MV-4-11 (cell line): ENCODE data around the gene CCNE1.
A peak's percentile ranks its signal among the peaks of the same experiment; 100 is the strongest.
"Not testable (repeated sequence)": the region's sequence is repeated elsewhere in the genome, so short reads cannot be mapped to it uniquely, and the experiment has no call there.

Source experiments
- DNase-seq: peaks from one replicate; lab custom pipeline; 2025; lab: John Stamatoyannopoulos, UW

The CCNE1 gene

GRCh38 chr19:29815231-29815630, 3.4 kb downstream of the CCNE1 start:
- DNase-seq = peak; percentile 82

GRCh38 chr19:29817316-29817715, 5.5 kb downstream of the CCNE1 start:
- no peak for DNase-seq

GRCh38 chr19:29819300-29819699, 7.5 kb downstream of the CCNE1 start:
- DNase-seq = no peak

- no peak for DNase-seq
Measured at GRCh38 chr19:29819986-29820385, 8.2 kb downstream of the CCNE1 start.

DNA sequence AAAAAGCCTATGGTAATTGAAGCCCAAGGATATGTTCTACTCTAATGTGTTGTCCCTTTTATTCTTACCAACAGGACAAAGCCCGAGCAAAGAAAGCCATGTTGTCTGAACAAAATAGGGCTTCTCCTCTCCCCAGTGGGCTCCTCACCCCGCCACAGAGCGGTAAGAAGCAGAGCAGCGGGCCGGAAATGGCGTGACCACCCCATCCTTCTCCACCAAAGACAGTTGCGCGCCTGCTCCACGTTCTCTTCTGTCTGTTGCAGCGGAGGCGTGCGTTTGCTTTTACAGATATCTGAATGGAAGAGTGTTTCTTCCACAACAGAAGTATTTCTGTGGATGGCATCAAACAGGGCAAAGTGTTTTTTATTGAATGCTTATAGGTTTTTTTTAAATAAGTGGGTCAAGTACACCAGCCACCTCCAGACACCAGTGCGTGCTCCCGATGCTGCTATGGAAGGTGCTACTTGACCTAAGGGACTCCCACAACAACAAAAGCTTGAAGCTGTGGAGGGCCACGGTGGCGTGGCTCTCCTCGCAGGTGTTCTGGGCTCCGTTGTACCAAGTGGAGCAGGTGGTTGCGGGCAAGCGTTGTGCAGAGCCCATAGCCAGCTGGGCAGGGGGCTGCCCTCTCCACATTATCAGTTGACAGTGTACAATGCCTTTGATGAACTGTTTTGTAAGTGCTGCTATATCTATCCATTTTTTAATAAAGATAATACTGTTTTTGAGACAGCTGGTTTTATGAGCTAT, 12.0 kb downstream of the CCNE1 start:
- no peak for DNase-seq

DNA sequence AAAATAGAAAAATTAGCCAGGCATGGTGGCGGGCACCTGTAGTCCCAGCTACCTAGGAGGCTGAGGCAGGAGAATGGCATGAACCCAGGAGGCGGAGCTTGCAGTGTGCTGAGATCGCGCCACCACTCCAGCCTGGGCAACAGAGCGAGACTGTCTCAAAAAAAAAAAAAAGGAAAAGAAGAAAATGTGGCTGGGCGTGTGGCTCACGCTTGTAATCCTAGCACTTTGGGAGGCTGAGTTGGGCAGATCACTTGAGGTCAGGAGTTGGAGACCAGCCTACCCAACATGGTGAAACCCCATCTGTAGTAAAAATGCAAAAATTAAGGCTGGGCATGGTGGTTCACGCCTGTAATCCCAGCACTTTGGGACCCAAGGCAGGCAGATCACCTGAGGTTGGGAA, 13.5 kb downstream of the CCNE1 start:
- DNase-seq = not testable (repeated sequence)

- no peak for DNase-seq
Measured at GRCh38 chr19:29831041-29831548, 19.3 kb downstream of the CCNE1 start.

- no peak for DNase-seq
Measured at GRCh38 chr19:29831686-29832085, 19.9 kb downstream of the CCNE1 start.

DNA sequence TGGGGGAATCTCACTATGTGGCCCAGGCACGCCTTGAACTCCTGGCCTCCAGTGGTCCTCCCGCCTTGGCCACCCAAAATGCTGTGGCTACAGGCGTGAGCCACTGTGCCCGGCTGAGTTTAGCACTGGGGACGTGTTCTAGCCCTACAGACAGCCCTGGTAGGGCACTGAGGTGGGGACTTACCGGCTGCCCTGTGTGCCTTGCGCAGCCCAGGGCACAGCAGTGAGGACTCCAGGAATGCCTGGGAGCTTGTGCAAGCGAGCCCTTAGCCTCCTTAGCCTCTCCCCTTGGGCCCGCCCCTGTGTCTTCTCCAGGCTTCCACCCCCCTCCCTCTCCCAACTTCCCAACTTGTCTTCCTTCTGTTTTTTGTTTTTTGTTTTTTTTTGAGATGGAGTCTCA, 21.0 kb downstream of the CCNE1 start:
- no peak for DNase-seq

- DNase-seq = no peak
Measured at GRCh38 chr19:29833614-29834261, 21.9 kb downstream of the CCNE1 start.

GRCh38 chr19:29834991-29835846, 23.4 kb downstream of the CCNE1 start:
- DNase-seq = no peak

DNA sequence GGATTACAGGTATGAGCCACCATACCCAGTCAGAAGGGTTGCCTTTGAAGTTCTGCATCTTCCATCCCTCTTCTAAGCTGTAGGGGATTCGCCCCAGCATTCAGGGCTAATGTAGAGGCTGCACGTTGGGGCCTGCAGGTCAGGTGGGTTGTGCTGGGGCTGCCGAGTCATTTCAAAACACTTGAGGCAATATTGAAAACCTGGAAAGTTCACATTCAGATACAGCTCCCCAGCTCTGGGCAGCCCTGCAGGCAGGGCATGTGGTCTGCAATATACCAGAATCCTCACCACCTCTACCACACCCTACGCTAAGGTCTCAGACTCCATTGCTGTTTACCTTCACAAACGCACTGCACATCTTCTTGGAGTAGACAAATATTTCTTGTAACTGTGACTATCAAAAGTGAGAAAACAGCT, 24.6 kb downstream of the CCNE1 start:
- no peak for DNase-seq

GRCh38 chr19:29837448-29837981, 25.7 kb downstream of the CCNE1 start:
- no peak for DNase-seq

- DNase-seq = no peak
Measured at GRCh38 chr19:29837996-29838395, 26.2 kb downstream of the CCNE1 start.

GRCh38 chr19:29840066-29840950, 28.5 kb downstream of the CCNE1 start:
- no peak for DNase-seq

GRCh38 chr19:29841209-29841558, 29.4 kb downstream of the CCNE1 start:
- DNase-seq = no peak

GRCh38 chr19:29841559-29842367, 30.0 kb downstream of the CCNE1 start:
- DNase-seq = no peak

- peak; percentile 54 for DNase-seq
Measured at GRCh38 chr19:29842471-29843179, 30.8 kb downstream of the CCNE1 start.

DNA sequence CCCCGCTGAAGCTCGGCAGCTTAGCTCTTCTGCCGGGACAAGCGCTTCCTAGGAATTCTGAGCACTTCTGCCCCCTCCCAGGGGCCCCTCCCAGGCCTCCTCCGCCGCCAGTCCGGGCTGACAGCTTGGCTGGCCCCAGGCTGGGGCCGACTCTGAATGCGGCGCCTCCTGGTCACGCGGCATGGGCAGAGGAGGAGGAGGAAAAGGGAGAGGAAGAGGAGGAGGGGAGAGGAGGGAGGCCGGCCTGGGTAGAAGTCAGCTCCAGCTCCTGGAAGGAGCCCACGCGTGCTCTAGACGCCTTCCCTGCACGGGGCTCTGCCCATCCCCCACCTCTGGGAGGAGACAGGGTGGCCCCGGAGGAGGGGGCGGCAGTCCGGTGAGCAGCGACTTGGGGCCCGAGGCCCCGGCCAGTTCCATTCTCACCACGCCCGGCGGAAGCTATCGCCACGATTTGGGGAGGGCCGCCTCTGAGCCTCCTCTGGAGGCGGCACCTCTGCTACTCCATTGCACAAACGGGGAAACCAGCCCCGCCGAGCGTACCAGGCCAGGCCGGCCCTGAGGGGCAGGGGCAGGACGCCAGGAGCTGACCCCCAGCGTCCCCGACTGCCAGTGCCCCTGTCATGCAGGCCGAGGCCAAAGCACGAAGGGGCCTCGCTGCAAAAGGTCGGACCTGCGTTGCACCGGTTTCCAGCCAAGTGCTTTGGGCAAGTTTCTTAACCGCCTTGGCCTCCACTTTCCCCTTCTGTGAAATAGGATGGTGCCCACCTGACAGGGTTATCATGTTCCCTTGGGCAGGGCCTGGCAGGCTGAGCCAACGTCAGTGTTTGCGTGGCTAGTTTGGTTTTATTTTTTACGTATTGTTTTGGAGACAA, 31.6 kb downstream of the CCNE1 start:
- no peak for DNase-seq
